GM23338 (cell line): ENCODE data around the gene CRYBB3. TPM values are rescaled to one million over a fixed set of nuclear protein-coding genes. Genes with fewer than 3 reads are reported as not detected.

Source experiments
- ATAC-seq: fragments of 200-7000 bp; cut with Tn5 transposase; 3 replicates; pipeline ENCODE4 v1.9.1; 2020
- DNase-seq: peaks from one replicate; pipeline ENCODE4 v3.0.0-alpha.2; 2015; ENCODE audit warnings: low spot score
- H2AFZ ChIP-seq: fragments of 200-600 bp; sonication (generic); 2 replicates; pipeline ENCODE4 v1.8.0; 2016; ENCODE audit warnings: antibody characterized with exemption, mild to moderate bottlenecking, moderate library complexity
- H3F3A ChIP-seq: fragments of 200-600 bp; sonication (generic); replicated peaks from 2 replicates; pipeline ENCODE4 v1.8.0; 2017; ENCODE audit warnings: antibody characterized with exemption, mixed run types, low read depth
- H3K27ac ChIP-seq: fragments of 200-600 bp; sonication (generic); 2 replicates; pipeline ENCODE4 v1.6.1; 2016; ENCODE audit warnings: low read depth
- H3K27me3 ChIP-seq: fragments of 200-600 bp; sonication (generic); 2 replicates; pipeline ENCODE4 v1.8.0; 2016; ENCODE audit warnings: mild to moderate bottlenecking, mixed run types, moderate library complexity; ENCODE audit not compliant: insufficient read depth
- H3K36me3 ChIP-seq: fragments of 200-600 bp; sonication (generic); 2 replicates; pipeline ENCODE4 v1.8.0; 2016; ENCODE audit warnings: mild to moderate bottlenecking; ENCODE audit not compliant: insufficient read depth
- H3K4me1 ChIP-seq: fragments of 200-600 bp; sonication (generic); 2 replicates; pipeline ENCODE4 v1.8.0; 2016; ENCODE audit warnings: mild to moderate bottlenecking, moderate library complexity; ENCODE audit not compliant: insufficient read depth
- H3K4me2 ChIP-seq: fragments of 200-600 bp; sonication (generic); 2 replicates; pipeline ENCODE4 v1.7.1; 2017; ENCODE audit warnings: mixed run types
- H3K4me3 ChIP-seq: fragments of 200-600 bp; sonication (generic); 2 replicates; pipeline ENCODE4 v1.6.1; 2016; ENCODE audit warnings: mixed run types
- H3K79me2 ChIP-seq: fragments of 200-600 bp; sonication (generic); replicated peaks from 2 replicates; pipeline ENCODE4 v1.8.0; 2017; ENCODE audit warnings: mild to moderate bottlenecking; ENCODE audit not compliant: insufficient read depth
- H3K9me2 ChIP-seq: fragments of 200-600 bp; sonication (generic); 2 replicates; pipeline ENCODE4 v1.8.0; 2017; ENCODE audit not compliant: insufficient read depth
- H4K20me1 ChIP-seq: fragments of 200-600 bp; sonication (generic); replicated peaks from 2 replicates; pipeline ENCODE4 v1.8.0; 2017; ENCODE audit warnings: mild to moderate bottlenecking; ENCODE audit not compliant: insufficient read depth
- H3K27ac Mint-ChIP-seq: 2 replicates; pipeline ENCODE4 v1.8.0; 2020; ENCODE audit warnings: inconsistent platforms, mild to moderate bottlenecking, moderate library complexity, mixed read lengths
- H3K27me3 Mint-ChIP-seq: 3 replicates; pipeline ENCODE4 v1.8.0; 2022; ENCODE audit warnings: low read depth, mild to moderate bottlenecking, moderate library complexity, mixed read lengths, inconsistent platforms; ENCODE audit not compliant: insufficient read depth, poor library complexity
- H3K36me3 Mint-ChIP-seq: 3 replicates; pipeline ENCODE4 v1.8.0; 2021; ENCODE audit warnings: low read depth, mild to moderate bottlenecking, inconsistent platforms, moderate library complexity, mixed read lengths
- H3K4me1 Mint-ChIP-seq: 3 replicates; pipeline ENCODE4 v1.8.0; 2020; ENCODE audit warnings: mild to moderate bottlenecking, inconsistent platforms, mixed read lengths
- H3K4me3 Mint-ChIP-seq: 3 replicates; pipeline ENCODE4 v1.8.0; 2021; ENCODE audit warnings: moderate library complexity, mild to moderate bottlenecking, inconsistent platforms, mixed read lengths
- H3K9me3 Mint-ChIP-seq: 3 replicates; pipeline ENCODE4 v1.8.0; 2020; ENCODE audit warnings: moderate library complexity, mild to moderate bottlenecking, inconsistent platforms, mixed read lengths
- CREB1 ChIP-seq: fragments of 250-450 bp; sonication (Bioruptor Pico); IDR thresholded peaks from 2 replicates; pipeline ENCODE4 v1.5.0; 2020; ENCODE audit warnings: low read depth, mild to moderate bottlenecking, moderate library complexity
- CTCF ChIP-seq, 2 experiments: fragments of 200-600 bp in 1 of 2; sonication (generic) in 1 of 2; conservative IDR thresholded peaks; 2 replicates each; pipeline versions ENCODE4 v1.5.1 to v1.6.1; 2016 to 2017; ENCODE audit warnings: antibody characterized with exemption in 2 of 2, low read depth in 2 of 2, mild to moderate bottlenecking in 2 of 2, moderate library complexity in 1 of 2
- ETS1 ChIP-seq: IDR thresholded peaks from 2 replicates; pipeline ENCODE4 v1.6.1; 2016; ENCODE audit warnings: antibody characterized with exemption
- EZH2 ChIP-seq: fragments of 200-600 bp; sonication (generic); IDR thresholded peaks from one replicate; pipeline ENCODE4 v1.8.0; 2017; ENCODE audit warnings: antibody characterized with exemption, mild to moderate bottlenecking, low read depth; ENCODE audit not compliant: unreplicated experiment
- EZH2phosphoT487 ChIP-seq: fragments of 200-600 bp; sonication (generic); IDR thresholded peaks from one replicate; pipeline ENCODE4 v1.8.1; 2018; ENCODE audit warnings: antibody characterized with exemption; ENCODE audit not compliant: unreplicated experiment
- JUNB ChIP-seq: IDR thresholded peaks from one replicate; pipeline ENCODE4 v1.6.1; 2016; ENCODE audit warnings: antibody characterized with exemption; ENCODE audit not compliant: unreplicated experiment
- NANOG ChIP-seq: IDR thresholded peaks from 2 replicates; pipeline ENCODE4 v1.6.1; 2016; ENCODE audit warnings: antibody characterized with exemption, borderline replicate concordance
- POLR2AphosphoS5 ChIP-seq: IDR thresholded peaks from 2 replicates; pipeline ENCODE4 v1.6.1; 2016; ENCODE audit warnings: antibody characterized with exemption, low read depth
- REST ChIP-seq: IDR thresholded peaks from one replicate; pipeline ENCODE4 v1.6.1; 2018; ENCODE audit warnings: antibody characterized with exemption; ENCODE audit not compliant: unreplicated experiment
- STAT1 ChIP-seq: IDR thresholded peaks from one replicate; pipeline ENCODE4 v1.6.1; 2016; ENCODE audit warnings: antibody characterized with exemption; ENCODE audit not compliant: unreplicated experiment
- ZNF114 ChIP-seq: fragments of 250-450 bp; sonication (Bioruptor Pico); IDR thresholded peaks from 2 replicates; pipeline ENCODE4 v1.5.0; 2020; ENCODE audit warnings: mild to moderate bottlenecking, moderate library complexity
- ZNF331 ChIP-seq: fragments of 250-450 bp; sonication (Bioruptor Pico); IDR thresholded peaks from 2 replicates; pipeline ENCODE4 v1.5.0; 2020; ENCODE audit warnings: low read depth, mild to moderate bottlenecking, moderate library complexity
- ZNF462 ChIP-seq: fragments of 250-450 bp; sonication (Bioruptor Pico); IDR thresholded peaks from 2 replicates; pipeline ENCODE4 v1.5.0; 2020; ENCODE audit warnings: mild to moderate bottlenecking, moderate library complexity
- polyA plus RNA-seq: library from polyadenylated mRNA; unstranded; fragments of >200 nt; fragmentation: Nextera tagmentation; extraction: Ambion mirVana; gene quantifications from 2 replicates; pipeline ENCODE4 v1.2.1, GENCODE V29; 2016
- total RNA-seq: library from RNA; depleted of rRNA; stranded (reverse); fragments of >200 nt; shearing (Covaris generic); gene quantifications from 2 replicates; pipeline ENCODE4 v1.2.3, GENCODE V29; 2014

Gene CRYBB3
- total and polyA plus RNA-seq, 2 experiments from 2014 or later, result 0.28 TPM; not detected in 1

GRCh38 chr22:25174888-25175411 lies 24.7 kb upstream of the CRYBB3 start:
- no peaks in the 10 kb centered on the region for H3K36me3 ChIP-seq
- 0 out of 2 replicates have a peak, but pooled peaks cover 5% of the 10 kb centered on the region for H4K20me1 ChIP-seq
- H3F3A ChIP-seq, result no peaks in the 10 kb centered on the region
- no peak for TF ChIP-seq POLR2AphosphoS5
- TF ChIP-seq ZNF331 (CRISPR knock-in tag), result no peak
- no peak for TF ChIP-seq CTCF (conservative IDR thresholded peaks at IDR 0.05; ENCODE audit: low read depth in 2 of 2)
- TF ChIP-seq EZH2phosphoT487, result no peak
- TF ChIP-seq EZH2, result no peak
- TF ChIP-seq ZNF462 (CRISPR knock-in tag), result no peak
- TF ChIP-seq STAT1, result no peak
- no peak for TF ChIP-seq CREB1 (CRISPR knock-in tag)
- no peak for TF ChIP-seq REST
- TF ChIP-seq JUNB, result no peak
- TF ChIP-seq ETS1, result no peak
- no peak for TF ChIP-seq NANOG
- no peak for TF ChIP-seq ZNF114
- DNase-seq (no peak), ATAC-seq (no peak; the same call in 2 of the 3 replicates)
- H3K27ac ChIP-seq, result no peak overlapping the region
- no peak overlapping the region for H2AFZ ChIP-seq
- H3K4me3 Mint-ChIP-seq, result no peak overlapping the region
- peaks cover 7% of the 10 kb centered on the region for H3K9me3 Mint-ChIP-seq
- H3K4me1 ChIP-seq, result no peaks in the 10 kb centered on the region; the same call in 1 of the 2 replicates
- no peaks in the 10 kb centered on the region for H3K9me2 ChIP-seq
- peaks cover 9% of the 10 kb centered on the region for H3K27me3 Mint-ChIP-seq
- H3K79me2 ChIP-seq, result no peaks in the 10 kb centered on the region
- H3K4me2 ChIP-seq, result no peak overlapping the region
- H3K4me3 ChIP-seq, result no peak overlapping the region
- peaks cover 19% of the 10 kb centered on the region for H3K36me3 Mint-ChIP-seq
- H3K27ac Mint-ChIP-seq, result no peak overlapping the region
- peaks cover 13% of the 10 kb centered on the region for H3K4me1 Mint-ChIP-seq
- H3K27me3 ChIP-seq, result no peaks in the 10 kb centered on the region
